Stimulated activated CD4-positive, alpha-beta T cell treated with anti-CD3 and anti-CD28 coated beads, Interleukin-15, amount 100 ng/mL, for 48 hours (primary cell): Measurements from ENCODE around the gene MED13L.
A peak's percentile ranks its signal among the peaks of the same experiment; 100 is the strongest.

Experiments used
- DNase-seq, 2 donors: peaks; one replicate each; pipeline ENCODE4 v3.0.0-alpha.2; 2020; ENCODE audit warnings: low read depth in 2 of 2

Gene MED13L

DNA sequence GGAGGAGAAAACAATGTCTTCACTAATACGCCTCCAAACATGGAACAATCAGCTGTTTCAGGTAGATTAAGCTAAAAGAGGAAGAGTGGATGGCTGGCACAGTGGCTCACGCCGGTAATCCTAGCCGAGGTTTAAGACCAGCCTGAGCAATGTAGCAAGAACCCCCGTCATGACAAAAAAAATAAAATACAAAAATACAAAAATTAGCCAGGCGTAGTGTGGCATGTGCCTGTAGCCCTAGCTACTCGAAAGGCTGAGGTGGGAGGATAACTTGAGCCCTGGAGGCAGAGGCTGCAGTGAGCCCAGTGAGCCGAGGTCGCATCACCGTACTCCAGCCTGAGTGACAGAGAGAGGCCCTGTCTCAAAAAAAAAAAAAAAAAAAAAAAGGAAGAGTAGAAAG lies 1.2 kb upstream of the MED13L start:
- DNase-seq = no peak

GRCh38 chr12:116278279-116278626 lies 760 bp upstream of the MED13L start:
- no peak for DNase-seq

GRCh38 chr12:116276652-116277466 lies 634 bp downstream of the MED13L start:
- peak; percentile 30 to 51 for DNase-seq

GRCh38 chr12:116274551-116275375 lies 2.7 kb downstream of the MED13L start:
- DNase-seq = no peak

GRCh38 chr12:116273813-116274550 lies 3.5 kb downstream of the MED13L start:
- DNase-seq = no peak

DNA sequence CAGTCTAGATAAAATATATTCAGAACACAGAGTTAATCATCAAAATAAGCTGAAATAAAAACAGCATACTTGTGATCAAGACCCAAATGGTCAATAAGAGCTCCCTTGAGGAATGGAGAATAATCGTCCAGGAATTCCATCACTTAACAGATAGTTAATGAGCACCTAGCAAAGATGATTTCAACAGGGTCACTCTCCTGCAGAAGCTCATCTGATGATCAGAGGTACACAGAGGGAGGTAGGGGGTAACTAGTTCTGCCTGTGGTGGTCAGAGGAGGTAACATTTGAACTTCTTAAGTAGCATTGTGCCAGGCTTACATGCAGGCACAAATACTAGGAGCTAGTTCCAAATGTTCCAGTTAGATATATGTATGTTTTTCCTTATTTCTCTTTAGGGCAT lies 9.5 kb downstream of the MED13L start:
- no peak for DNase-seq

GRCh38 chr12:116266631-116267349 lies 10.7 kb downstream of the MED13L start:
- DNase-seq = no peak

GRCh38 chr12:116266168-116266601 lies 11.3 kb downstream of the MED13L start:
- no peak for DNase-seq

DNA sequence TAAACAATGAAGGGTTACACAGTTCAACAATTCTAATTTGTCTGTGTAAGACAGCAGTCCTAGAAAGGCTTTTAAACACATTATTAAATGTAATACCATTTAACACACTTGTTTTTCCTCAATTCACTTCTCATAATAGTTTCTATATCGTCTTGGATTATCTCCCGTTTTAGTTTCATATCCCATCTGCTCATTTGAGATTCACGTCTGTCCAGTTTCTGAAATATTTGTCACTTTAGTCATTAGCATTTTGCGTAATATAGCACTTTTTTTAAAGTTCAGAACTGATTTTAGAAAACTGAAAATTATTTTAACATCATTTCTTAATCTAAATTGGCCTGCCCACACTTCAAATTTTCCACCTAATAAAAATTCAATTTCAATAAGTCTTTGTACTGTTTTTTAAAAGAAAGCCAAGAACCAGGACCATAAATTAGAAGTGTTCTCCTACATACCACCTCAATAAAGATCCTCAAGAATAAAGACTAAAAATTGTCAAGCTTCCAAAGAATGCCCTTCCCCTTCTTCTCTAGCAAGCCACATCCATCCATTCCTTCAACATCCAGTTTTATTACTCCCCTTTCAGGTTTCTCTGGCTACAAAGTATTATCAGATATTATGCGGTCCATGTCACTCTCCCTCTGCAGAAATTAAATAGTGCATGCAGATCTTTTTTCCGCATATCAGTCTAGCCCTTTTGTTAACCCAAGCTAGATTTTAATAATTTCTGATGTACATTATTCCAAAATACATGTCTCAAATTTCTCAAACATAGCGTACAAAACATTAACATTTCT lies 11.9 kb downstream of the MED13L start:
- no peak for DNase-seq

DNA sequence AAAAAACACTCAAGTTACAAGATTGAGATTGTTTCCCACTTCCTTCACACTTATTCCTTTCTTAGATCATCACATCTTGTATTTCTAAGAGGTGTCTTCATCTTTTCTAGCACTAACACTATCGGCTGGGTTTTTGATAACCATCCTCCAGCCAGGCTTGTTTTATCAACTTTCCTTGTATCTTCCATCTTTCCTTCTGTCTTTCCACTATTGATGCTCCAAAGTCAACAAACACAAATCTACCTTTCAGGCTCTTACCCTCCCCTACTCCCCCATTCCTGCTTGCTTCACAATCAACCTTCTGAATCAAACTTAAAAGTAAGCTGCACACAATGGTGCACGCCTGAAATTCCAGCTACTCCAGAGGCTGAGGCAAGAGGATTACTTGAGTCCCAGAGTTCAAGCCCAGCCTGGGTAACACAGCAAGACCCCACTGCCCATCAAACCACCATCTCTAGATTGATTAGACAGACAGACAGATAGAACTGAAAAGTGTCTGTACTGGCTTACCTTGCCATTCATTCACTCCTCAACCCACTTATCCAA lies 12.9 kb downstream of the MED13L start:
- no peak for DNase-seq

DNA sequence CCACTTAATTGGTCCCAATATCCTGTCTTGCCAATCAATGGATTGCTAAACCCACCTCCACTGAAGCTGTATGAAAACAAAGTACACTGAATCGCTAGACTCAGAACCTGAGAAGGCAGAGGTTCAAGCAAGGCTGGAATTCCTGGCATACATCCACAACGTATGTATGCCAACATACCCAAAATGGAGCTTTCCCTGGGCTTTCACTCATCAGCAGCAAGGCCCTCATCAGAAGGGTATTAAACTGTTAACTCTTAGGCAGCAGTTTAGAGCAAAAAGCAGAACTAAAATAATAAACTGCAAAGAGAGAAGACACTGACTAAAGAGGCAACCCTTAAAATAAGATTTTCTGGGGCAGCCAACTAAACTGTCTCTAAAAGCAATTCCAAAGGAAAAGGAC lies 13.6 kb downstream of the MED13L start:
- DNase-seq = no peak

DNA sequence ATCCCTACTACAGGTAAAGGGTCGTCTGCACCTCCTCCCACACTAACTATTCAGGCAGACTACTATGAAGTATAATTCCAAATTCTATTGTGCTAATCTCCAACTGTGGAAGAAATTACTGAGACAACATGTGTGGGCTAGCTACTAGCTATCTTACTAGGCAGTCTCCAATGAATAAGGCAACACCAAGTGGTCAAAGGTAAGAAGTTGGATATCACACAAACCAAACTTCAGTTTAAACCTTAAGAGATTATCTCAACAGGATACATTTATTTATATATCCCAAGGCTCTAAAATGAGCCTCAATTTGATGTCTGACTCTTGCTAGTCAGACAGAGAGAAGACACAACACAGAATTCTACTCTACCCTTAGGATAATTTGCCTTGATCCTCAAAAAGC lies 14.1 kb downstream of the MED13L start:
- no peak for DNase-seq

- no peak for DNase-seq
These were observed 14.8 kb downstream of the MED13L start for GRCh38 chr12:116262741-116263140.

- DNase-seq = no peak
These were observed 15.9 kb downstream of the MED13L start for GRCh38 chr12:116261525-116262100.

- DNase-seq = no peak
These were observed 17.5 kb downstream of the MED13L start for GRCh38 chr12:116259800-116260577.

GRCh38 chr12:116257826-116258225 lies 19.7 kb downstream of the MED13L start:
- DNase-seq = no peak

DNA sequence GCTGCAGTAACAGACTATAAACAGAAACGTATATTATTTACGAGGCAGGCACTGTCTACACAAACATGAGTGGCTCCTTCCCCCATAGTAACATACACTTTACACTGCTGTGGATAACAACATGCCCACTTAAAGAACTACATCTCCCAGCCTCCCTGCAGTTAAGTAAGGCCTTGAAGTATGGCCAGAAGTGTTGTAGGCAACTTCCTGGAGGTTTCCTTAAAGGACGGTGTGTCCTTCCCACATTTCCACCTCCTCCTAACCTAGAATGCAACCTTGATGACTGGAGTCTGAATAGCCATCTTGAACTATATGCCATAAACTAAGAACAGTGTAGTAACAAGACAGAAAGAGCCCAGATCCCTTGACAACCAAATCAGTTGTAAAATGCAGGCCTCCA lies 20.3 kb downstream of the MED13L start:
- no peak for DNase-seq

DNA sequence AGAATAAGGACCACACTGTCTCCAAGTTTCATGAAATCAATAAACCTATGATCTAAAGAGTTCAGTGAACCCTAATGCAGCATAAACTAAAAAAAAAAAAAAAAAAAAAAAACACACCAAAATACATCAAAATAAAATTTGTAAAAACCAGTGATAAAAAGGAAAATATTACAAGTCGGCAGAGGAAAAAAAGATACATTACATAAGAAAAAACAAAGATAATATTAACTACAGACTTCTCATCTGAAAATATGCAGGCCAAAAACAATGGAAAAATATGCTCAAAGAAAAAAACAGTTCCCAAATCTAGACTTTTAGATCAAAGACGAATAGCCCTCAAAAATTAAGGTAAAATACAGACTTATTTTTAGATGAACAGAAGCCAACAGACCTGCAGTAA lies 27.6 kb downstream of the MED13L start:
- DNase-seq = no peak

DNA sequence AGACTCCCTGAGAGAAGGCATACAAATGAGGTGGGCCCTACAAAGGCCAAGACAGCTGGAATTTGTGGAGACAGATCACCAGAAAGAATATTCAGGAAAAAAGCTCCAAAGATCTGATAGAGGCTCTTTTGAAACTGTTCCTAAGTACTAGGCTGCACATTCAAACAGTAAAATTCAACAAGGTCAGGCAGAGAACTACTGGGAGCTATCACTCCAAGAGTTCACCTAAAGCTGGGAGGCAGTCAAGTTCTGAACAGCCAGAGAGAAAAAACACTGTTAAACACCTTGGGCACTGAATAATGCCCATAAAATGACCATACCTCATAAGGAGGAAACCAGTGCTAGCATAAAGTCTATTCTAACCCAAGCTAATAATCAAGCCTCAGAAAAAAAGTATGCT lies 28.6 kb downstream of the MED13L start:
- no peak for DNase-seq
